SK-N-SH (cell line): ENCODE measurements around the gene NHERF2. TPM values are rescaled to one million over a fixed set of nuclear protein-coding genes. Genes with fewer than 3 reads are reported as not detected.

Source experiments
- CTCF ChIA-PET: fragments of 300-600, 350-600 bp; formaldehyde crosslinking; extraction: SDS; loops from one replicate; lab custom pipeline; 2021; lab: Yijun Ruan, JAX
- POLR2A ChIA-PET: fragments of 350-600 bp; sonication (Branson Sonifier 250); formaldehyde crosslinking; extraction: SDS; loops from one replicate; lab custom pipeline; 2020; ENCODE audit warnings: antibody characterized with exemption, inconsistent platforms; lab: Yijun Ruan, JAX
- DNase-seq: peaks from one replicate; pipeline ENCODE4 v3.0.0; 2012
- H2AFZ ChIP-seq: fragments of 200-600 bp; sonication (generic); 2 replicates; pipeline ENCODE4 v1.8.1; 2016; ENCODE audit warnings: antibody characterized with exemption, mild to moderate bottlenecking, low read depth
- H3F3A ChIP-seq: fragments of 200-600 bp; sonication (generic); replicated peaks from 2 replicates; pipeline ENCODE3; 2016; ENCODE audit warnings: antibody characterized with exemption, mild to moderate bottlenecking; ENCODE audit not compliant: insufficient read depth
- H3K27ac ChIP-seq, 2 experiments: fragments of 200-500 bp in 1 of 2; fragments of 200-600 bp in 1 of 2; sonication (Bioruptor generic) in 1 of 2; sonication (generic), shearing (Covaris generic) in 1 of 2; 2 replicates each; pipeline versions ENCODE4 v1.5.1 to v1.6.1; 2014 to 2016; ENCODE audit warnings: low read depth in 2 of 2, inconsistent platforms in 1 of 2, low read length in 1 of 2, mild to moderate bottlenecking in 1 of 2, mixed read lengths in 1 of 2
- H3K27me3 ChIP-seq: fragments of 200-600 bp; sonication (generic), shearing (Covaris generic); 2 replicates; pipeline ENCODE4 v1.6.1; 2016; ENCODE audit warnings: mixed run types; ENCODE audit not compliant: insufficient read depth
- H3K36me3 ChIP-seq, 2 experiments: fragments of 200-500 bp in 1 of 2; fragments of 200-600 bp in 1 of 2; sonication (Bioruptor generic) in 1 of 2; sonication (generic) in 1 of 2; replicated peaks in 1 of 2; 2 replicates each; pipeline versions ENCODE3 to v1.5.1; 2014 to 2016; ENCODE audit warnings: low read length in 1 of 2, mild to moderate bottlenecking in 1 of 2; ENCODE audit not compliant: insufficient read depth in 2 of 2, control insufficient read depth in 1 of 2
- H3K4me1 ChIP-seq, 2 experiments: fragments of 200-500 bp in 1 of 2; fragments of 200-600 bp in 1 of 2; sonication (Bioruptor generic) in 1 of 2; sonication (generic), shearing (Covaris generic) in 1 of 2; 2 replicates each; pipeline versions ENCODE4 v1.5.1 to v1.6.1; 2014 to 2016; ENCODE audit warnings: low read depth in 1 of 2, low read length in 1 of 2, mixed run types in 1 of 2; ENCODE audit not compliant: insufficient read depth in 2 of 2, control insufficient read depth in 1 of 2
- H3K4me2 ChIP-seq: fragments of 200-600 bp; sonication (generic), shearing (Covaris generic); 2 replicates; pipeline ENCODE4 v1.6.1; 2017; ENCODE audit warnings: mixed run types
- H3K4me3 ChIP-seq, 2 experiments: fragments of 200-500 bp in 1 of 2; fragments of 200-600 bp in 1 of 2; sonication (Bioruptor generic) in 1 of 2; sonication (generic), shearing (Covaris generic) in 1 of 2; 2 replicates each; pipeline versions ENCODE4 v1.5.1 to v1.8.1; 2014 to 2016; ENCODE audit warnings: low read depth in 2 of 2, inconsistent platforms in 1 of 2, low read length in 1 of 2, mild to moderate bottlenecking in 1 of 2, mixed read lengths in 1 of 2, moderate library complexity in 1 of 2
- H3K79me2 ChIP-seq: fragments of 200-600 bp; sonication (generic); 2 replicates; pipeline ENCODE4 v1.8.1; 2017; ENCODE audit warnings: mild to moderate bottlenecking; ENCODE audit not compliant: insufficient read depth
- H3K9ac ChIP-seq: fragments of 200-600 bp; sonication (generic); 2 replicates; pipeline ENCODE4 v1.6.1; 2017; ENCODE audit warnings: mixed run types
- H3K9me2 ChIP-seq: fragments of 200-600 bp; sonication (generic); 2 replicates; pipeline ENCODE4 v1.6.1; 2017; ENCODE audit warnings: mixed run types
- H3K9me3 ChIP-seq: fragments of 200-600 bp; sonication (generic); 2 replicates; pipeline ENCODE4 v1.6.1; 2017; ENCODE audit warnings: mixed run types, mild to moderate bottlenecking, moderate library complexity
- H4K20me1 ChIP-seq: fragments of 200-600 bp; sonication (generic); 2 replicates; pipeline ENCODE4 v1.6.1; 2017; ENCODE audit warnings: mild to moderate bottlenecking, mixed run types; ENCODE audit not compliant: insufficient read depth
- ELF1 ChIP-seq: IDR thresholded peaks from 2 replicates; pipeline ENCODE4 v1.4.0; 2012
- EZH2phosphoT487 ChIP-seq: fragments of 200-600 bp; sonication (generic); IDR thresholded peaks from 2 replicates; pipeline ENCODE4 v1.6.1; 2017; ENCODE audit warnings: low read depth, mixed run types, mild to moderate bottlenecking, antibody characterized with exemption, moderate library complexity, borderline replicate concordance
- FOXM1 ChIP-seq: IDR thresholded peaks from 2 replicates; pipeline ENCODE4 v1.4.0; 2012; ENCODE audit warnings: low read depth, mild to moderate bottlenecking
- GATA2 ChIP-seq: sonication (generic); formaldehyde crosslinking; IDR thresholded peaks from 2 replicates; pipeline ENCODE4 v1.5.0; 2020; ENCODE audit warnings: mild to moderate bottlenecking, missing genetic modification reagents
- NFIC ChIP-seq: IDR thresholded peaks from 2 replicates; pipeline ENCODE4 v1.4.0; 2012; ENCODE audit warnings: borderline replicate concordance
- RCOR1 ChIP-seq: fragments of 150-350 bp; IDR thresholded peaks from 2 replicates; pipeline ENCODE4 v1.6.1; 2017; ENCODE audit warnings: antibody characterized with exemption, low read length
- RFX5 ChIP-seq: IDR thresholded peaks from 2 replicates; pipeline ENCODE4 v1.6.1; 2012; ENCODE audit warnings: mild to moderate bottlenecking, improper control_type of control experiment, low read length
- TEAD4 ChIP-seq: IDR thresholded peaks from 2 replicates; pipeline ENCODE4 v1.4.0; 2012; ENCODE audit warnings: mild to moderate bottlenecking, borderline replicate concordance; ENCODE audit not compliant: insufficient read depth
- YY1 ChIP-seq: IDR thresholded peaks from 2 replicates; pipeline ENCODE4 v1.4.0; 2012; ENCODE audit warnings: low read depth, mild to moderate bottlenecking
- WGBS: methylation state at CpG from one replicate; pipeline ENCODE4 v1.1.6; 2017; ENCODE audit warnings: low lambda C conversion rate; 5-methylcytosine and 5-hydroxymethylcytosine counted together
- polyA plus RNA-seq, 3 experiments: library from polyadenylated mRNA; depleted of rRNA; stranded (reverse); fragments of >200 nt; gene quantifications; 2 replicates each; pipeline ENCODE4 v1.2.3, GENCODE V29; 2012
- TF ChIP-seq, protein P1 (sequence below): IDR thresholded peaks from 2 replicates; pipeline ENCODE4; 2012

Gene NHERF2
- polyA plus RNA-seq, 1 of the 3 experiments (the other 2 are of a cell fraction) = 53.8 TPM

DNA sequence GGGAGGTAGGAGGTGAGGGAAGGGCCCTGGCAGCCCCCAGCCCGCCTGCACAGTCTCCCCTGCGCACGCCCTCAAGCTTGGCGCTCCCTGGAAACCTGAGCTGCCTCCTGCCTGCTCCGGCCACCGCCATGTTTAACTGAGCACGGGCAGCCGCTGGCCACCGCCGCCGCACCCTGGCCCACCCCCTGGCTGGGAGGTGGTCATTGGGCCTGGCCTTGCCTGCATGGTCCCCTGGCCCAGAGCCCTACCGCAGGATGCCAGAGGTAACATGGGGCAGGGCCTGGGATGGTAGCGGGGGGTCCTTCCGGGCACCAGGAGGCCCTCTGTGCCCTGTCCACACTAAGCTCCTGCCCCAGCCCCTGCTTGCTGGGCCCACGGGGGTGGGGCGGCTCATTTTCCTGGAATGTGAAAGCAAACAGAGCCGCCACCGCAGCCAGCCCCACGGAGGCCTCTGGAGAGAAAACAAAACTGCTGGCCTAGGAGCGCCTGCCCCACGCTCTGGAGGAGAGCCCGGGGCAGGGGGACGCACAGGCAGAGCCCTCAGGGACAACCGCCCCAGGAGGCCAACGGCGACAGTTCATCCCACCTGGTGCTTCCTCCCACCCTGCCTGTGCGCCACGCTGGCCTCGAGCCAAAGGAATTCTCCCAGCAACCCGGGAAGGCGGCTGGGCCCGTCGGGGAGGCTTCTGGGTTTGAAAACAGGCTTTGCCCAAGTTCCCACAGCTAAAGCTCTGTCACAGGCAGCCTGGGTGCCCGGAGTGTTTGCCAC, 8.9 kb downstream of the NHERF2 start:
- Histone ChIP-seq H3K79me2 (peaks cover 20% of the 10 kb centered on the region; the same call in 1 of the 2 replicates), H3K9ac (peak overlapping the region; percentile 61), H3K9me3 (no peaks in the 10 kb centered on the region), H3K4me1 (peaks cover 33 to 69% of the 10 kb centered on the region in 2 experiments; a peak in 3 of 4 replicates), H3K9me2 (no peaks in the 10 kb centered on the region), H3K4me3 (no peak overlapping the region), H3F3A (peaks cover 3% of the 10 kb centered on the region), H2AFZ (no peak overlapping the region), H4K20me1 (no peaks in the 10 kb centered on the region), H3K4me2 (peak overlapping the region; percentile 83), H3K27ac (peak overlapping the region; percentile 73 to 78), H3K36me3 (peaks cover 0 to 7% of the 10 kb centered on the region in 2 experiments), H3K27me3 (no peaks in the 10 kb centered on the region)
- DNase-seq = peak; percentile 66
- 53% methylated on average over 13 of the region's 34 CpGs for WGBS
- POLR2A ChIA-PET = no interaction called here
- CTCF ChIA-PET = interaction anchor here (1.0 to 1.2 kb wide), 3 partner anchors 8 to 105 kb away, joined by 3 read pairs; no protein-coding TSS in a partner anchor
- TF ChIP-seq YY1 (no peak), TEAD4 (peak; percentile 59; the same call in 1 of the 2 replicates), NFIC (peak; percentile 80)

DNA sequence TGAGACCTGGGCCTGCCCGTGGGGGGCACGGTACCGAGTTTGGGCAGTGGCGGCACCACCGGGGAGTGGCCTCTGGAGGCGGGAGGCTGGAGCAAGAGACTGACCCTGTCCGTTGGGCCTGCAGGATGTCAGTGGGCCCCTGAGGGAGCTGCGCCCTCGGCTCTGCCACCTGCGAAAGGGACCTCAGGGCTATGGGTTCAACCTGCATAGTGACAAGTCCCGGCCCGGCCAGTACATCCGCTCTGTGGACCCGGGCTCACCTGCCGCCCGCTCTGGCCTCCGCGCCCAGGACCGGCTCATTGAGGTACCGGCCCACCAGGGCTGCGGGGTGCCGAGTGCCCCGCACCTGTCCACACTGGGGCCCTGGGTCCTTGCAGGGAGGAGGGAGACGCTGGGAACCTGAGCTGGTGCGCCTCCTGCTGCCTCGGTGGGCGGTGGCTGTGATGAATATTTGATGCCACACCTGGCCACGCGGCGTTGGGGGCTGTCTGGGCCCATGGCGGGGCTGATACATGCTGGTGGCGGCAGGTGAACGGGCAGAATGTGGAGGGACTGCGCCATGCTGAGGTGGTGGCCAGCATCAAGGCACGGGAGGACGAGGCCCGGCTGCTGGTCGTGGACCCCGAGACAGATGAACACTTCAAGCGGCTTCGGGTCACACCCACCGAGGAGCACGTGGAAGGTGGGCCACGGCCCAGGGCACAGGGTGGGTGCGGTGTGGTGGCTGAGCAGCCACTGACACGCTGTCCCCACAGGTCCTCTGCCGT, 9.7 kb downstream of the NHERF2 start:
- no peaks in the 10 kb centered on the region for H3K9me2 ChIP-seq
- no peak for TF ChIP-seq GATA2 (CRISPR knock-in tag)
- TF ChIP-seq EZH2phosphoT487 = no peak
- no peak for TF ChIP-seq FOXM1
- TF ChIP-seq, protein P1, sequence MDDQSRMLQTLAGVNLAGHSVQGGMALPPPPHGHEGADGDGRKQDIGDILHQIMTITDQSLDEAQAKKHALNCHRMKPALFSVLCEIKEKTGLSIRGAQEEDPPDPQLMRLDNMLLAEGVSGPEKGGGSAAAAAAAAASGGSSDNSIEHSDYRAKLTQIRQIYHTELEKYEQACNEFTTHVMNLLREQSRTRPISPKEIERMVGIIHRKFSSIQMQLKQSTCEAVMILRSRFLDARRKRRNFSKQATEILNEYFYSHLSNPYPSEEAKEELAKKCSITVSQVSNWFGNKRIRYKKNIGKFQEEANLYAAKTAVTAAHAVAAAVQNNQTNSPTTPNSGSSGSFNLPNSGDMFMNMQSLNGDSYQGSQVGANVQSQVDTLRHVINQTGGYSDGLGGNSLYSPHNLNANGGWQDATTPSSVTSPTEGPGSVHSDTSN = no peak
- no peak for TF ChIP-seq RCOR1
- TF ChIP-seq RFX5 = no peak
- no peak for TF ChIP-seq ELF1
- ChIA-PET CTCF (interaction anchor here (1.2 kb wide), 1 partner anchor 11 kb away, joined by 3 read pairs; no protein-coding TSS in a partner anchor), POLR2A (no interaction called here)
- no peaks in the 10 kb centered on the region for H3K27me3 ChIP-seq
- H3K4me3 ChIP-seq = no peak overlapping the region
- H3K79me2 ChIP-seq = peaks cover 20% of the 10 kb centered on the region; the same call in 1 of the 2 replicates
- no peak for DNase-seq
- over 99% methylated on average over 14 of the region's 47 CpGs for WGBS
- H3K4me1 ChIP-seq = peaks cover 33 to 76% of the 10 kb centered on the region in 2 experiments; a peak in 3 of 4 replicates
- no peak overlapping the region for H2AFZ ChIP-seq
- peaks cover 6% of the 10 kb centered on the region for H3F3A ChIP-seq
- peak overlapping the region; percentile 61 for H3K9ac ChIP-seq
- peak overlapping the region; percentile 73 to 78 for H3K27ac ChIP-seq
- no peaks in the 10 kb centered on the region for H4K20me1 ChIP-seq
- H3K9me3 ChIP-seq = no peaks in the 10 kb centered on the region
- H3K4me2 ChIP-seq = peak overlapping the region; percentile 83
- H3K36me3 ChIP-seq = peaks cover 0 to 7% of the 10 kb centered on the region in 2 experiments
